HG03039 (cell line): ENCODE results near the gene BTRC.
"Not testable (repeated sequence)": the region's sequence is repeated elsewhere in the genome, so short reads cannot be mapped to it uniquely, and the experiment has no call there.

Experiments used
- ATAC-seq: cut with Tn5 transposase; IDR thresholded peaks from one replicate; pipeline ENCODE4 v1.9.1; 2021; ENCODE audit warnings: mild to moderate bottlenecking, moderate library complexity; ENCODE audit not compliant: unreplicated experiment

Gene BTRC

GRCh38 chr10:101385866-101386658, 32.1 kb downstream of the BTRC start:
- no peak for ATAC-seq

GRCh38 chr10:101386659-101387259, 32.8 kb downstream of the BTRC start:
- no peak for ATAC-seq

- no peak for ATAC-seq
Observed at GRCh38 chr10:101388676-101389276, 34.8 kb downstream of the BTRC start.

GRCh38 chr10:101389532-101389931, 35.6 kb downstream of the BTRC start:
- not testable (repeated sequence) for ATAC-seq

GRCh38 chr10:101389986-101390531, 36.1 kb downstream of the BTRC start:
- no peak for ATAC-seq

- ATAC-seq, result no peak
Observed at GRCh38 chr10:101393378-101393777, 39.4 kb downstream of the BTRC start.

- no peak for ATAC-seq
Observed at GRCh38 chr10:101394524-101395133, 40.7 kb downstream of the BTRC start.

- no peak for ATAC-seq
Observed at GRCh38 chr10:101397140-101397539, 43.2 kb downstream of the BTRC start.

- no peak for ATAC-seq
Observed at GRCh38 chr10:101400585-101400984, 46.6 kb downstream of the BTRC start.

- no peak for ATAC-seq
Observed at GRCh38 chr10:101402711-101403110, 48.7 kb downstream of the BTRC start.

- no peak for ATAC-seq
Observed at GRCh38 chr10:101403161-101403560, 49.2 kb downstream of the BTRC start.

- no peak for ATAC-seq
Observed at GRCh38 chr10:101405001-101405400, 51.0 kb downstream of the BTRC start.

GRCh38 chr10:101411598-101411997, 57.6 kb downstream of the BTRC start:
- ATAC-seq, result no peak

GRCh38 chr10:101414034-101414433, 60.1 kb downstream of the BTRC start:
- ATAC-seq, result no peak

GRCh38 chr10:101415884-101416283, 61.9 kb downstream of the BTRC start:
- no peak for ATAC-seq

GRCh38 chr10:101421967-101422366, 68.0 kb downstream of the BTRC start:
- ATAC-seq, result not testable (repeated sequence)

- ATAC-seq, result no peak
Observed at GRCh38 chr10:101425535-101425934, 71.6 kb downstream of the BTRC start.

GRCh38 chr10:101428036-101428435, 74.1 kb downstream of the BTRC start:
- no peak for ATAC-seq

- ATAC-seq, result no peak
Observed at GRCh38 chr10:101429423-101429822, 75.5 kb downstream of the BTRC start.

GRCh38 chr10:101436302-101436701, 82.3 kb downstream of the BTRC start:
- ATAC-seq, result no peak

GRCh38 chr10:101438881-101439391, 85.0 kb downstream of the BTRC start:
- ATAC-seq, result no peak
